HCT116 (cell line): ENCODE data around the gene WSB2. TPM values are rescaled to one million over a fixed set of nuclear protein-coding genes. Genes with fewer than 3 reads are reported as not detected.

Experiments used
- ATAC-seq: fragments of 200-7000 bp; cut with Tn5 transposase; 2 replicates; pipeline ENCODE4 v1.9.1; 2020; ENCODE audit warnings: mild to moderate bottlenecking, moderate library complexity
- BruUV-seq: library from RNA; stranded (reverse); fragments of 400-500 nt; replicated peaks from 2 replicates; lab custom pipeline; 2021; lab: Mats Ljungman, UMichigan
- CTCF ChIA-PET: fragments of 300-600 bp; sonication (Branson Sonifier 250); formaldehyde crosslinking; loops from one replicate; lab custom pipeline; 2021; ENCODE audit warnings: antibody characterized with exemption; lab: Charles Lee
- POLR2A ChIA-PET: fragments of 300-600, 350-600 bp; sonication (Branson Sonifier 250); formaldehyde crosslinking; loops from one replicate; lab custom pipeline; 2021; ENCODE audit warnings: antibody characterized with exemption; lab: Charles Lee
- RAD21 ChIA-PET, 2 experiments: fragments of 300-600 bp; sonication (Branson Sonifier 250); formaldehyde crosslinking; loops; one replicate each; lab custom pipeline; 2023; ENCODE audit warnings: low total read pairs in 2 of 2; ENCODE audit not compliant: uncharacterized antibody in 2 of 2, unreplicated experiment in 2 of 2, low non-redundant PET in 1 of 2; lab: Charles Lee
- DNase-seq: peaks from one replicate; pipeline ENCODE4 v3.0.0-alpha.2; 2010; ENCODE audit warnings: low read depth, low spot score
- H2AFZ ChIP-seq: fragments of 200-600 bp; shearing (Covaris generic), sonication (generic); 2 replicates; pipeline ENCODE4 v1.6.1; 2017; ENCODE audit warnings: low read depth, mixed run types, mixed read lengths, antibody characterized with exemption, low read length; ENCODE audit not compliant: poor library complexity, severe bottlenecking
- H3K27ac ChIP-seq: 2 replicates; pipeline ENCODE4 v1.5.1; 2012; ENCODE audit warnings: low read depth, low read length
- H3K27me3 ChIP-seq: fragments of 200-600 bp; sonication (generic); 2 replicates; pipeline ENCODE4 v1.6.1; 2016; ENCODE audit warnings: mixed run types, low read length, mixed read lengths; ENCODE audit not compliant: insufficient read depth
- H3K36me3 ChIP-seq, 2 experiments: fragments of 200-500 bp in 1 of 2; fragments of 200-600 bp in 1 of 2; sonication (Bioruptor generic) in 1 of 2; sonication (generic) in 1 of 2; 2 replicates each; pipeline versions ENCODE4 v1.5.1 to v1.6.1; 2014 to 2016; ENCODE audit warnings: low read length in 2 of 2, inconsistent platforms in 1 of 2, mixed read lengths in 1 of 2, mixed run types in 1 of 2; ENCODE audit not compliant: insufficient read depth in 2 of 2, control insufficient read depth in 1 of 2
- H3K4me1 ChIP-seq, 2 experiments: fragments of 200-600 bp in 1 of 2; sonication (generic) in 1 of 2; 2 replicates each; pipeline versions ENCODE4 v1.5.1 to v1.6.1; 2012 to 2017; ENCODE audit warnings: low read length in 2 of 2, inconsistent platforms in 1 of 2, mild to moderate bottlenecking in 1 of 2, mixed read lengths in 1 of 2, mixed run types in 1 of 2, moderate library complexity in 1 of 2; ENCODE audit not compliant: insufficient read depth in 2 of 2, control insufficient read depth in 1 of 2
- H3K4me2 ChIP-seq: fragments of 200-600 bp; sonication (generic); 2 replicates; pipeline ENCODE4 v1.6.1; 2017; ENCODE audit warnings: mixed run types, low read length, mixed read lengths
- H3K4me3 ChIP-seq, 2 experiments: fragments of 200-600 bp in 1 of 2; sonication (generic) in 1 of 2; replicated peaks in 1 of 2; 2 replicates each; pipeline ENCODE4 v1.5.1; 2011 to 2016; ENCODE audit warnings: low read length in 2 of 2, control low read depth in 1 of 2, low read depth in 1 of 2, mild to moderate bottlenecking in 1 of 2, mixed read lengths in 1 of 2, mixed run types in 1 of 2
- H3K79me2 ChIP-seq: fragments of 200-600 bp; sonication (generic); 2 replicates; pipeline ENCODE4 v1.6.1; 2017; ENCODE audit warnings: mild to moderate bottlenecking, mixed run types, low read length, moderate library complexity, mixed read lengths; ENCODE audit not compliant: insufficient read depth
- H3K9ac ChIP-seq: fragments of 200-600 bp; sonication (generic); 2 replicates; pipeline ENCODE4 v1.6.1; 2016; ENCODE audit warnings: low read length, mixed read lengths
- H3K9me2 ChIP-seq: fragments of 200-600 bp; sonication (generic), shearing (Covaris generic); 2 replicates; pipeline ENCODE4 v1.6.1; 2017; ENCODE audit warnings: mixed run types, mild to moderate bottlenecking, moderate library complexity; ENCODE audit not compliant: insufficient read depth
- H3K9me3 ChIP-seq, 2 experiments: fragments of 200-500 bp in 1 of 2; fragments of 200-600 bp in 1 of 2; sonication (Bioruptor generic) in 1 of 2; sonication (generic) in 1 of 2; 2 replicates each; pipeline ENCODE4 v1.6.1; 2014 to 2017; ENCODE audit warnings: low read length in 2 of 2, mixed read lengths in 2 of 2, inconsistent platforms in 1 of 2, low read depth in 1 of 2, mild to moderate bottlenecking in 1 of 2, mixed run types in 1 of 2, moderate library complexity in 1 of 2; ENCODE audit not compliant: control insufficient read depth in 1 of 2, insufficient read depth in 1 of 2
- H4K20me1 ChIP-seq: fragments of 200-600 bp; sonication (generic), shearing (Covaris generic); 2 replicates; pipeline ENCODE4 v1.6.1; 2017; ENCODE audit warnings: mixed run types, mild to moderate bottlenecking, moderate library complexity; ENCODE audit not compliant: insufficient read depth
- ATF3 ChIP-seq: IDR thresholded peaks from 2 replicates; pipeline ENCODE4 v1.6.1; 2012
- CEBPB ChIP-seq: IDR thresholded peaks from 2 replicates; pipeline ENCODE4 v1.6.1; 2012; ENCODE audit warnings: low read depth
- EZH2phosphoT487 ChIP-seq: fragments of 200-600 bp; IDR thresholded peaks from 2 replicates; pipeline ENCODE4 v1.6.1; 2018; ENCODE audit warnings: antibody characterized with exemption, borderline replicate concordance
- JUND ChIP-seq: IDR thresholded peaks from 2 replicates; pipeline ENCODE4 v1.6.1; 2012
- MAX ChIP-seq: IDR thresholded peaks from 2 replicates; pipeline ENCODE4 v1.6.1; 2012
- POLR2A ChIP-seq: IDR thresholded peaks from 2 replicates; pipeline ENCODE4 v1.7.0; 2011; ENCODE audit warnings: borderline replicate concordance; ENCODE audit not compliant: insufficient read depth, insufficient read length; ENCODE audit errors: extremely low read depth
- SP1 ChIP-seq: IDR thresholded peaks from 2 replicates; pipeline ENCODE4 v1.6.1; 2012; ENCODE audit warnings: low read depth
- SRF ChIP-seq: IDR thresholded peaks from 2 replicates; pipeline ENCODE4 v1.6.1; 2012; ENCODE audit warnings: low read depth
- TCF7L2 ChIP-seq: IDR thresholded peaks from 2 replicates; pipeline ENCODE4 v1.7.0; 2011; ENCODE audit warnings: borderline replicate concordance, inconsistent platforms; ENCODE audit not compliant: insufficient read depth, insufficient read length; ENCODE audit errors: extremely low read depth
- ZBTB33 ChIP-seq: IDR thresholded peaks from 2 replicates; pipeline ENCODE4 v1.6.1; 2011; ENCODE audit warnings: mild to moderate bottlenecking, low read length, moderate library complexity; ENCODE audit not compliant: insufficient replicate concordance; ENCODE audit errors: extremely low read depth
- ZFX ChIP-seq: fragments of 450-650 bp; IDR thresholded peaks from 2 replicates; pipeline ENCODE4 v1.6.1; 2017
- ZNF274 ChIP-seq: fragments of 200-500 bp; sonication (Bioruptor generic); IDR thresholded peaks from 2 replicates; pipeline ENCODE4 v1.6.1; 2014; ENCODE audit warnings: mild to moderate bottlenecking, low read depth, low read length, inconsistent platforms
- intact Hi-C: fragments of 100-400 bp; cut with micrococcal nuclease; formaldehyde crosslinking; loops from 2 replicates; pipeline ENCODE4 v1.10.0; 2022
- total RNA-seq: library from RNA; stranded (reverse); gene quantifications from one replicate; pipeline ENCODE4 v1.2.1, GENCODE V29; 2021; ENCODE audit not compliant: unreplicated experiment

Gene WSB2
- total RNA-seq, 1 experiment from 2014 or later, result 97.0 TPM

GRCh38 chr12:118058227-118058626 lies 2.8 kb downstream of the WSB2 start:
- Histone ChIP-seq H3K9me3 (no peaks in the 10 kb centered on the region), H3K4me1 (peaks cover 28 to 62% of the 10 kb centered on the region in 2 experiments), H3K27ac (no peak overlapping the region), H3K4me2 (no peak overlapping the region), H3K79me2 (peaks cover 43% of the 10 kb centered on the region), H3K4me3 (no peak overlapping the region), H3K27me3 (no peaks in the 10 kb centered on the region), H3K9ac (no peak overlapping the region), H2AFZ (no peak overlapping the region), H3K36me3 (no peaks in the 10 kb centered on the region), H4K20me1 (no peaks in the 10 kb centered on the region)
- no peak for ATAC-seq
- BruUV-seq, result no TSS peak
- CTCF ChIA-PET, result no interaction called here
- POLR2A ChIA-PET, result no interaction called here
- no peak for TF ChIP-seq ATF3
- TF ChIP-seq SRF, result no peak
- no peak for TF ChIP-seq ZNF274
- no peak for TF ChIP-seq EZH2phosphoT487
- no peak for TF ChIP-seq JUND
- TF ChIP-seq MAX, result no peak
- no peak for TF ChIP-seq TCF7L2
- TF ChIP-seq ZFX, result no peak
- no peak for TF ChIP-seq SP1
- TF ChIP-seq POLR2A, result no peak
- no peak for TF ChIP-seq CEBPB
- TF ChIP-seq ZBTB33, result no peak
- TF ChIP-seq, all 23 proteins: peak for 0
- RAD21 ChIA-PET, result no interaction called here
- H3K9me2 ChIP-seq, result no peaks in the 10 kb centered on the region
- no peak for DNase-seq
- intact Hi-C loops, result no loop called here
